IMR-90 (cell line): Measurements from ENCODE around the gene TPSG1. TPM values are rescaled to one million over a fixed set of nuclear protein-coding genes. Genes with fewer than 3 reads are reported as not detected.
"Not testable (repeated sequence)": the region's sequence is repeated elsewhere in the genome, so short reads cannot be mapped to it uniquely, and the experiment has no call there.

Experiments used
- ATAC-seq: fragments of 200-7000 bp; cut with Tn5 transposase; 2 replicates; pipeline ENCODE4 v1.9.1; 2020; ENCODE audit warnings: low read depth, mild to moderate bottlenecking, moderate library complexity
- BruUV-seq: library from RNA; stranded (reverse); fragments of 400-500 nt; replicated peaks from 2 replicates; lab custom pipeline; 2021; lab: Mats Ljungman, UMichigan
- CTCF ChIA-PET: fragments of 300-600 bp; formaldehyde crosslinking; extraction: SDS; loops from one replicate; lab custom pipeline; 2021; ENCODE audit warnings: antibody characterized with exemption; lab: Yijun Ruan, JAX
- POLR2A ChIA-PET: fragments of 300-600 bp; sonication (Branson Sonifier 250); formaldehyde crosslinking; loops from one replicate; lab custom pipeline; 2022; ENCODE audit warnings: antibody characterized with exemption; ENCODE audit not compliant: unreplicated experiment; lab: Charles Lee
- DNase-seq: peaks from one replicate; pipeline ENCODE4 v3.0.0; 2013
- H2AFZ ChIP-seq: replicated peaks from 2 replicates; pipeline ENCODE3; 2013; ENCODE audit warnings: low read length, mild to moderate bottlenecking; ENCODE audit not compliant: poor library complexity
- H2AK5ac ChIP-seq: 2 replicates; pipeline ENCODE4 v1.6.1; 2013; ENCODE audit warnings: low read depth, low read length, inconsistent platforms
- H2AK9ac ChIP-seq: replicated peaks from 2 replicates; pipeline ENCODE3; 2013; ENCODE audit warnings: mild to moderate bottlenecking, low read depth, low read length, moderate library complexity; ENCODE audit not compliant: poor library complexity
- H2BK120ac ChIP-seq: 2 replicates; pipeline ENCODE4 v1.6.1; 2013; ENCODE audit warnings: low read depth, low read length, inconsistent platforms
- H2BK15ac ChIP-seq: 3 replicates; pipeline ENCODE4 v1.6.1; 2013; ENCODE audit warnings: low read depth, low read length, inconsistent platforms
- H2BK20ac ChIP-seq: 2 replicates; pipeline ENCODE4 v1.6.1; 2013; ENCODE audit warnings: low read depth, mild to moderate bottlenecking, inconsistent platforms, low read length, moderate library complexity
- H2BK5ac ChIP-seq: 2 replicates; pipeline ENCODE4 v1.6.1; 2013; ENCODE audit warnings: mild to moderate bottlenecking, low read depth, low read length, inconsistent platforms; ENCODE audit not compliant: poor library complexity, severe bottlenecking
- H3K14ac ChIP-seq: replicated peaks from 2 replicates; pipeline ENCODE4 v1.6.1; 2013; ENCODE audit warnings: low read depth, low read length, inconsistent platforms
- H3K18ac ChIP-seq: 2 replicates; pipeline ENCODE4 v1.6.1; 2013; ENCODE audit warnings: low read depth, low read length, control low read depth
- H3K23ac ChIP-seq: 2 replicates; pipeline ENCODE4 v1.6.1; 2013; ENCODE audit warnings: low read depth, low read length, inconsistent platforms
- H3K27ac ChIP-seq: 2 replicates; pipeline ENCODE4 v1.5.1; 2013; ENCODE audit warnings: mild to moderate bottlenecking, control low read depth, low read length; ENCODE audit not compliant: insufficient read depth
- H3K27me3 ChIP-seq: 2 replicates; pipeline ENCODE4 v1.6.1; 2013; ENCODE audit warnings: low read length; ENCODE audit not compliant: control insufficient read depth, insufficient read depth
- H3K36me3 ChIP-seq: 2 replicates; pipeline ENCODE4 v1.6.1; 2013; ENCODE audit warnings: low read length, mixed read lengths; ENCODE audit not compliant: control insufficient read depth, insufficient read depth
- H3K4ac ChIP-seq: 2 replicates; pipeline ENCODE4 v1.6.1; 2013; ENCODE audit warnings: low read depth, low read length, inconsistent platforms
- H3K4me1 ChIP-seq: 2 replicates; pipeline ENCODE4 v1.6.1; 2013; ENCODE audit warnings: low read length, mixed read lengths; ENCODE audit not compliant: control insufficient read depth, insufficient read depth
- H3K4me2 ChIP-seq: 2 replicates; pipeline ENCODE4 v1.6.1; 2013; ENCODE audit warnings: low read depth, mild to moderate bottlenecking, control low read depth, low read length, moderate library complexity
- H3K4me3 ChIP-seq: 2 replicates; pipeline ENCODE4 v1.5.1; 2013; ENCODE audit warnings: low read depth, mild to moderate bottlenecking, control low read depth, low read length, moderate library complexity; ENCODE audit not compliant: insufficient read depth
- H3K56ac ChIP-seq: 2 replicates; pipeline ENCODE4 v1.6.1; 2013; ENCODE audit warnings: low read length, inconsistent platforms; ENCODE audit not compliant: insufficient read depth; ENCODE audit errors: extremely low read depth
- H3K79me1 ChIP-seq, 2 experiments: 2 replicates each; pipeline ENCODE4 v1.6.1; 2013; ENCODE audit warnings: low read length in 2 of 2, inconsistent platforms in 1 of 2, low read depth in 1 of 2
- H3K9ac ChIP-seq: 2 replicates; pipeline ENCODE4 v1.6.1; 2013; ENCODE audit warnings: low read depth, low read length, control low read depth
- H3K9me1 ChIP-seq: 2 replicates; pipeline ENCODE4 v1.6.1; 2013; ENCODE audit warnings: low read length, inconsistent platforms; ENCODE audit not compliant: insufficient read depth
- H3K9me3 ChIP-seq: 2 replicates; pipeline ENCODE4 v1.6.1; 2013; ENCODE audit warnings: low read length; ENCODE audit not compliant: control insufficient read depth, insufficient read depth
- H4K20me1 ChIP-seq: 2 replicates; pipeline ENCODE4 v1.6.1; 2013; ENCODE audit warnings: low read length, inconsistent platforms; ENCODE audit not compliant: insufficient read depth
- H4K5ac ChIP-seq: 2 replicates; pipeline ENCODE4 v1.6.1; 2013; ENCODE audit warnings: mild to moderate bottlenecking, low read depth, low read length, control low read depth
- H4K8ac ChIP-seq, 2 experiments: 2 replicates each; pipeline ENCODE4 v1.6.1; 2013; ENCODE audit warnings: low read depth in 2 of 2, low read length in 2 of 2, control low read depth in 1 of 2, inconsistent platforms in 1 of 2
- H4K91ac ChIP-seq: 2 replicates; pipeline ENCODE4 v1.6.1; 2013; ENCODE audit warnings: low read depth, low read length, inconsistent platforms; ENCODE audit not compliant: insufficient read depth
- BHLHE40 ChIP-seq: fragments of 150-350 bp; IDR thresholded peaks from 2 replicates; pipeline ENCODE4 v1.6.1; 2016; ENCODE audit warnings: mild to moderate bottlenecking, low read depth, low read length
- CEBPB ChIP-seq: IDR thresholded peaks from 2 replicates; pipeline ENCODE4 v1.6.1; 2012; ENCODE audit warnings: low read depth, low read length, improper control_type of control experiment
- CHD1 ChIP-seq: IDR thresholded peaks from 2 replicates; pipeline ENCODE4 v1.6.1; 2012; ENCODE audit warnings: low read depth, low read length, improper control_type of control experiment
- FOS ChIP-seq: fragments of 150-350 bp; IDR thresholded peaks from 2 replicates; pipeline ENCODE4 v1.6.1; 2016; ENCODE audit warnings: low read depth, low read length
- MAZ ChIP-seq: IDR thresholded peaks from 2 replicates; pipeline ENCODE4 v1.6.1; 2012; ENCODE audit warnings: low read depth, mild to moderate bottlenecking, low read length, improper control_type of control experiment, moderate library complexity, borderline replicate concordance
- RCOR1 ChIP-seq: IDR thresholded peaks from 2 replicates; pipeline ENCODE4 v1.6.1; 2012; ENCODE audit warnings: mild to moderate bottlenecking, low read length, improper control_type of control experiment; ENCODE audit not compliant: insufficient replicate concordance
- SMC3 ChIP-seq: fragments of 150-350 bp; IDR thresholded peaks from 2 replicates; pipeline ENCODE4 v1.6.1; 2016; ENCODE audit warnings: low read depth, mild to moderate bottlenecking, antibody characterized with exemption, low read length, moderate library complexity
- USF2 ChIP-seq: fragments of 150-350 bp; IDR thresholded peaks from 2 replicates; pipeline ENCODE4 v1.6.1; 2017; ENCODE audit warnings: mild to moderate bottlenecking, antibody characterized with exemption, low read length, low read depth
- WGBS, 2 experiments: methylation state at CpG; one replicate each; pipeline versions ENCODE4 v1.1.5 to v1.1.7; 2013; ENCODE audit warnings: missing lambda C conversion rate in 2 of 2; ENCODE audit not compliant: insufficient read length in 1 of 2; ENCODE audit errors: extremely low coverage in 2 of 2; 5-methylcytosine and 5-hydroxymethylcytosine counted together
- dilution Hi-C: fragments of 300-500 bp; cut with HindIII; formaldehyde crosslinking; loops from one replicate; pipeline ENCODE4 v1.14.3; 2018; ENCODE audit warnings: low sequenced_read_pairs; ENCODE audit not compliant: unreplicated experiment
- in situ Hi-C: fragments of 300-500 bp; cut with MboI; formaldehyde crosslinking; loops from 3 replicates; pipeline ENCODE4 v1.14.3; 2019; ENCODE audit warnings: low sequenced_read_pairs, inconsistent platforms, mixed read lengths
- intact Hi-C: fragments of 100-400 bp; cut with micrococcal nuclease; formaldehyde crosslinking; loops from 2 replicates; pipeline ENCODE4 v1.10.0; 2022
- polyA plus RNA-seq, 3 experiments: library from polyadenylated mRNA; depleted of rRNA; stranded (reverse); fragments of >200 nt; gene quantifications; 2 replicates each; pipeline ENCODE4 v1.2.3, GENCODE V29; 2012; ENCODE audit warnings: low replicate concordance in 1 of 3
- total RNA-seq: library from RNA; depleted of rRNA; stranded (reverse); fragments of >200 nt; gene quantifications from 2 replicates; pipeline ENCODE4 v1.2.3, GENCODE V29; 2012

The TPSG1 gene
- total and polyA plus RNA-seq, 2 of the 4 experiments (the other 2 are of a cell fraction) = not detected

DNA sequence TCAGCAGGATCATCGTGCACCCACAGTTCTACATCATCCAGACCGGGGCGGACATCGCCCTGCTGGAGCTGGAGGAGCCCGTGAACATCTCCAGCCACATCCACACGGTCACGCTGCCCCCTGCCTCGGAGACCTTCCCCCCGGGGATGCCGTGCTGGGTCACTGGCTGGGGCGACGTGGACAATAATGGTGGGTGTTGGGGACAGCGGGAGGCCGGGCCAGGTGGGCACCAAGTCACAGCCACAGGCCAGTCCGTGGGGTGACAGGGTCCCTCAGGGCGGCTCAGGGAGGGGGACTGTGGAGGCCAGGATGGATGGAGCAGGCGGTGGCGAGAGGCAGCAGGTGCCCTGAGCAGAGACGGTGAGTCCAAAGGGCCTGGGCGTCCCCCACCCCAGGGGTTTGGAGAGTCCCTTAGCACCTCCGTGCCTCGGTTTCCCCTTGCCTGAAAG, 31.8 kb upstream of the TPSG1 start:
- Histone ChIP-seq H3K14ac (no peak overlapping the region), H3K9me3 (no peaks in the 10 kb centered on the region), H4K8ac (no peak overlapping the region), H2AFZ (no peak overlapping the region), H3K18ac (no peak overlapping the region), H3K4me1 (no peaks in the 10 kb centered on the region), H2BK5ac (no peak overlapping the region), H3K4ac (no peak overlapping the region), H2AK9ac (no peak overlapping the region), H2BK20ac (no peak overlapping the region), H3K9me1 (no peaks in the 10 kb centered on the region), H3K56ac (no peak overlapping the region), H3K23ac (no peak overlapping the region), H3K4me3 (no peak overlapping the region), H2AK5ac (no peak overlapping the region), H3K36me3 (no peaks in the 10 kb centered on the region), H4K91ac (no peak overlapping the region), H4K5ac (no peak overlapping the region), H3K79me1 (no peaks in the 10 kb centered on the region), H2BK120ac (no peak overlapping the region), H3K4me2 (no peak overlapping the region), H4K20me1 (no peaks in the 10 kb centered on the region; the same call in 1 of the 2 replicates), H2BK15ac (no peak overlapping the region), H3K27me3 (peaks cover 31% of the 10 kb centered on the region), H3K27ac (no peak overlapping the region), H3K9ac (no peak overlapping the region)
- BruUV-seq = no TSS peak
- ChIA-PET POLR2A (no interaction called here), CTCF (no interaction called here)
- ATAC-seq (no peak), DNase-seq (no peak)
- in situ Hi-C loops (no loop called here), dilution Hi-C loops (no loop called here), intact Hi-C loops (no loop called here)
- WGBS, 2 experiments = 100% methylated on average over 9 of the region's 22 CpGs; no CpG with 5 or more reads in 1 of the 2 experiments
- no peak for TF ChIP-seq USF2
- no peak for TF ChIP-seq BHLHE40
- TF ChIP-seq MAZ = no peak
- no peak for TF ChIP-seq CEBPB
- no peak for TF ChIP-seq FOS
- TF ChIP-seq SMC3 = no peak
- TF ChIP-seq RCOR1 = no peak
- no peak for TF ChIP-seq CHD1

DNA sequence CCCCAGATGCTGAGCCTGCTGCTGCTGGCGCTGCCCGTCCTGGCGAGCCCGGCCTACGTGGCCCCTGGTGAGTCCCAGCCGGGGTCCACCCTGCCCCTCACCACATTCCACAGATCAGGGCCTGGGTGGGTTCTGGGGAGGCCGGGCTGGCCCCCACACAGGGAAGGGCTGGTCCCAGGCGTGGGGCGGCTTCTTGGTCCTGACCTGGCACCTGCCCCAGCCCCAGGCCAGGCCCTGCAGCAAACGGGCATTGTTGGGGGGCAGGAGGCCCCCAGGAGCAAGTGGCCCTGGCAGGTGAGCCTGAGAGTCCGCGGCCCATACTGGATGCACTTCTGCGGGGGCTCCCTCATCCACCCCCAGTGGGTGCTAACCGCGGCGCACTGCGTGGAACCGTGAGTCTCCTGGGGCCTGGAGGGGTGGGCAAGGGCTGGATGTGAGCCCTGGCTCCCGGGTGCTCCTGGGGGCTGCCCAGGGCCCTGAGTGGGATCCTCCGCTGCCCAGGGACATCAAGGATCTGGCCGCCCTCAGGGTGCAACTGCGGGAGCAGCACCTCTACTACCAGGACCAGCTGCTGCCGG, 31.3 kb upstream of the TPSG1 start:
- H3K79me1 ChIP-seq, CTCF ChIA-PET, H3K27ac ChIP-seq, BruUV-seq, H3K4me3 ChIP-seq, H2AFZ ChIP-seq, H3K9ac ChIP-seq, H2BK15ac ChIP-seq, in situ Hi-C loops, H3K36me3 ChIP-seq, H3K9me3 ChIP-seq, ATAC-seq, H3K4ac ChIP-seq, H3K4me1 ChIP-seq, H4K5ac ChIP-seq, H3K9me1 ChIP-seq, H2AK9ac ChIP-seq, POLR2A ChIA-PET, H3K56ac ChIP-seq, dilution Hi-C loops, H3K23ac ChIP-seq, H4K20me1 ChIP-seq, H3K18ac ChIP-seq, DNase-seq, H4K8ac ChIP-seq, H2BK5ac ChIP-seq, H2BK120ac ChIP-seq, H2BK20ac ChIP-seq, H3K4me2 ChIP-seq, H2AK5ac ChIP-seq, intact Hi-C loops, H4K91ac ChIP-seq, H3K14ac ChIP-seq: not testable (repeated sequence)
- peaks cover 27% of the 10 kb centered on the region for H3K27me3 ChIP-seq
- WGBS, 2 experiments = 72% methylated on average over 3 of the region's 23 CpGs; no CpG with 5 or more reads in 1 of the 2 experiments
